ENCODE measurements around the gene ZBTB7C.

The ZBTB7C gene

DNA sequence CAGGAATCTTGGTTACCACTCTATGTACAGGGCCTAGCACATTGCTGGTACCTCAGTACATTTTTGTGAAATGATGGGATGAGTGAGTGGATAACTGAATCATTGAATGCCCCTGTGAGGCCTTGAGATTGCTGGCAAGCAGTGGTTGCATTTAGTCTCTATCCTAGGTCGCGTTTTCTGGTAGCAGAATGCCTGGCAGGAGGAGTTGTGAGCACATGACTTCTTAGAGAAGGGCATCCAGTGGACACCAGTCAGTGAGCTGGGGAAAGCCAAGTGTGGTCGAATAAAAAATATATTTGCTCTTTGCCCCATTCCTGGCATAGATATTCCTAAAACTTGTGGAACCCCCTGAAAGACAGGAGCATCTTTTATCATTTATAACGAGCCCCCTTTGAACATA is 416.9 kb downstream of the ZBTB7C start:
- TF ChIP-seq, protein P1, sequence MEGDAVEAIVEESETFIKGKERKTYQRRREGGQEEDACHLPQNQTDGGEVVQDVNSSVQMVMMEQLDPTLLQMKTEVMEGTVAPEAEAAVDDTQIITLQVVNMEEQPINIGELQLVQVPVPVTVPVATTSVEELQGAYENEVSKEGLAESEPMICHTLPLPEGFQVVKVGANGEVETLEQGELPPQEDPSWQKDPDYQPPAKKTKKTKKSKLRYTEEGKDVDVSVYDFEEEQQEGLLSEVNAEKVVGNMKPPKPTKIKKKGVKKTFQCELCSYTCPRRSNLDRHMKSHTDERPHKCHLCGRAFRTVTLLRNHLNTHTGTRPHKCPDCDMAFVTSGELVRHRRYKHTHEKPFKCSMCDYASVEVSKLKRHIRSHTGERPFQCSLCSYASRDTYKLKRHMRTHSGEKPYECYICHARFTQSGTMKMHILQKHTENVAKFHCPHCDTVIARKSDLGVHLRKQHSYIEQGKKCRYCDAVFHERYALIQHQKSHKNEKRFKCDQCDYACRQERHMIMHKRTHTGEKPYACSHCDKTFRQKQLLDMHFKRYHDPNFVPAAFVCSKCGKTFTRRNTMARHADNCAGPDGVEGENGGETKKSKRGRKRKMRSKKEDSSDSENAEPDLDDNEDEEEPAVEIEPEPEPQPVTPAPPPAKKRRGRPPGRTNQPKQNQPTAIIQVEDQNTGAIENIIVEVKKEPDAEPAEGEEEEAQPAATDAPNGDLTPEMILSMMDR (IDR thresholded peaks at IDR 0.05) = no peak
- Histone ChIP-seq H2AFZ (no peak overlapping the region), H3K27ac (no peak overlapping the region), H3K4me1 (no peaks in the 10 kb centered on the region), H3K27me3 (ENCODE audit: control insufficient read depth, insufficient read depth, low read length) (no peaks in the 10 kb centered on the region), H3K4me2 (ENCODE audit: low read length) (no peak overlapping the region), H3K9me3 (ENCODE audit: control insufficient read depth, low read length) (no peaks in the 10 kb centered on the region), H3K36me3 (ENCODE audit: control insufficient read depth, insufficient read depth, low read length) (no peaks in the 10 kb centered on the region), H3K9ac (no peak overlapping the region), H3K79me2 (no peaks in the 10 kb centered on the region), H3K4me3 (ENCODE audit: low read depth, low read length) (no peak overlapping the region)

DNA sequence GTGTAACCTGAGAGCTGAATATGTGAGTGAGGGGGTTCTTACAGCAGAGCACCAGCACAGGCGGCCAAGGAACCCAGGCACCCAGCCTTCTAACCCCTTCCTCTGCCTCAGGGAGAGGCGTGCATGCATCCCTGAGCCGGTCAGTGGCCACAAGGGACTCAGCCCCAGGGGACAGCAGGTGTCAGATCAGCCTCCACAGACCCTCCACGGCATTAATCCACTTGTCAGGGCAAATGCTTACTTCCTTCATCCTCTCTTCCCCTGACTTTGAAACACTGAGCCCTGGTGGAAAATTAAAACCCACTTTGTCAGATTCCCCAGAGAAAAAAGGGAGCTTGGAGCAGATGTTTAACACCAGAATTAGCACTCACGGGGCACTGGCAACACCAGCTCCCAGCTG is 418.2 kb downstream of the ZBTB7C start:
- no peak overlapping the region for H2AFZ ChIP-seq
- no peak overlapping the region for H3K27ac ChIP-seq
- H3K27me3 ChIP-seq (ENCODE audit: control insufficient read depth, insufficient read depth, low read length) = no peaks in the 10 kb centered on the region
- TF ChIP-seq, protein P1 (IDR thresholded peaks at IDR 0.05) = no peak
- H3K4me1 ChIP-seq = no peaks in the 10 kb centered on the region
- H3K36me3 ChIP-seq (ENCODE audit: control insufficient read depth, insufficient read depth, low read length) = no peaks in the 10 kb centered on the region
- H3K9ac ChIP-seq = no peak overlapping the region
- H3K9me3 ChIP-seq (ENCODE audit: control insufficient read depth, low read length) = no peaks in the 10 kb centered on the region
- no peak overlapping the region for H3K4me3 ChIP-seq (ENCODE audit: low read depth, low read length)
- H3K79me2 ChIP-seq = no peaks in the 10 kb centered on the region
- H3K4me2 ChIP-seq (ENCODE audit: low read length) = no peak overlapping the region

DNA sequence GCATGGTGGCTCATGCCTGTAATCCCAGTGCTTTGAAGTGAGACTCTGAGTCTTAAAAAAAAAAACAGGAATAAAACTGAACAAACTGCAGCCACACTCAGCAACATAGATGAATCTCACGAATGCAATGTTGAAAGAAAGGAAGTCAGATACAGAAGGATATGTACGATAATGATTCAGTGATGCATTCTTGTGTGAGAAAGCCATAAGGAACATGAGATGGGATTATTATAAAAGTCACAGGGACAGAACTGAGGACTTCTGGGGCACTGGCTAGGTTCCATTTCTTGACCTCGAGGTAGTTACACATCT is 421.8 kb downstream of the ZBTB7C start:
- no peaks in the 10 kb centered on the region for H3K36me3 ChIP-seq (ENCODE audit: control insufficient read depth, insufficient read depth, low read length)
- TF ChIP-seq, protein P1 (IDR thresholded peaks at IDR 0.05) = no peak
- no peaks in the 10 kb centered on the region for H3K79me2 ChIP-seq
- H3K9me3 ChIP-seq (ENCODE audit: control insufficient read depth, low read length) = no peaks in the 10 kb centered on the region
- H3K27ac ChIP-seq = no peak overlapping the region
- H3K4me2 ChIP-seq (ENCODE audit: low read length) = no peak overlapping the region
- H3K4me3 ChIP-seq (ENCODE audit: low read depth, low read length) = no peak overlapping the region
- H3K4me1 ChIP-seq = no peaks in the 10 kb centered on the region
- H3K9ac ChIP-seq = no peak overlapping the region
- H2AFZ ChIP-seq = no peak overlapping the region
- H3K27me3 ChIP-seq (ENCODE audit: control insufficient read depth, insufficient read depth, low read length) = no peaks in the 10 kb centered on the region

DNA sequence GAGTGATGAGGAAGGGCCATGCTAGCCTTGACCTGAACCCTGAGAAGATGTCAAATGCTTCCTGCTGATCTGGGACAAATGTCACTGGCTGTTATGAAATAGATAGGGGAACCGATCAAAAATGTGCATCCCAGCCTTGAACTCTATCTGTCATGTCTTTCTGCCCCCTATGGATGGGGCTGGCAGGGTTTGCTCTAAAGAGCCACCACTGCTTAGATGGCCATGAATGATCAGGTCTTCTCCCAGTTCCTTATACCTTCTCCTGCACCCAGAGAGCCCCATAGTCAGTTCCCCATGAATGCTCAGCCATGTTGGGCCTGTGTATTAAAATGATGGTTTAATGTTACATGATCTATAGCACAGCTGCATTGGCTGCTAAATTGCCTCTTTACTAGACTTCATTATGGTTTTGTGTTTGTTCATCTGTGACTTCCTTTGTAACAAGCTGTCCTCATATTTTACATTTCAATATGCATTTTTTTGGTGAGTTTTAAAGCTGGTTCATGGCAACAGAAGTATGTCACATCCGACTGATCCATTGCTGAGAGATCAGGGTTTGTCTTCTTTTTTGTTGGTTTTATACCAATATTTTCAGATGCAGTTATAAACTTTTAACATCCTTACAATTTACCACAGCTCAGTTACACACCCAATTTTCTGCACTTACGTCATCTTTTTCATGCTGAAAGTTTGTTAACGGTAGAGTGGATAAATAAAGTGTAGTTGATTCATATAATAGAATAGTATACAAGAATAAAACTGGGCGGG is 422.4 kb downstream of the ZBTB7C start:
- Histone ChIP-seq H3K9ac (no peak overlapping the region), H2AFZ (no peak overlapping the region), H3K4me3 (ENCODE audit: low read depth, low read length) (no peak overlapping the region), H3K4me2 (ENCODE audit: low read length) (no peak overlapping the region), H3K79me2 (no peaks in the 10 kb centered on the region), H3K27ac (no peak overlapping the region), H3K36me3 (ENCODE audit: control insufficient read depth, insufficient read depth, low read length) (no peaks in the 10 kb centered on the region), H3K4me1 (no peaks in the 10 kb centered on the region), H3K9me3 (ENCODE audit: control insufficient read depth, low read length) (no peaks in the 10 kb centered on the region), H3K27me3 (ENCODE audit: control insufficient read depth, insufficient read depth, low read length) (no peaks in the 10 kb centered on the region)
- TF ChIP-seq, protein P1 (IDR thresholded peaks at IDR 0.05) = no peak

- H3K4me2 ChIP-seq (ENCODE audit: low read length) = no peak overlapping the region
- H3K27ac ChIP-seq = no peak overlapping the region
- no peaks in the 10 kb centered on the region for H3K79me2 ChIP-seq
- H3K4me3 ChIP-seq (ENCODE audit: low read depth, low read length) = no peak overlapping the region
- H3K4me1 ChIP-seq = no peaks in the 10 kb centered on the region
- no peaks in the 10 kb centered on the region for H3K27me3 ChIP-seq (ENCODE audit: control insufficient read depth, insufficient read depth, low read length)
- TF ChIP-seq, protein P1 (IDR thresholded peaks at IDR 0.05) = no peak
- H3K9me3 ChIP-seq (ENCODE audit: control insufficient read depth, low read length) = no peaks in the 10 kb centered on the region
- no peak overlapping the region for H2AFZ ChIP-seq
- no peak overlapping the region for H3K9ac ChIP-seq
- H3K36me3 ChIP-seq (ENCODE audit: control insufficient read depth, insufficient read depth, low read length) = no peaks in the 10 kb centered on the region
Observed at GRCh38 chr18:47985866-47986265, 423.3 kb downstream of the ZBTB7C start.
